Muscle of leg (tissue), 11 donors: Measurements from ENCODE around the gene AKT1. TPM values are rescaled to one million over a fixed set of nuclear protein-coding genes. Genes with fewer than 3 reads are reported as not detected.

Experiments used
- DNase-seq: peaks from one replicate; pipeline ENCODE4 v3.0.0; 2013
- H3K27ac ChIP-seq: one replicate; pipeline ENCODE4 v1.5.1; 2013; ENCODE audit warnings: mild to moderate bottlenecking, low read length, control low read depth
- H3K27me3 ChIP-seq: one replicate; pipeline ENCODE4 v1.6.1; 2013; ENCODE audit warnings: low read length; ENCODE audit not compliant: control insufficient read depth, insufficient read depth
- H3K36me3 ChIP-seq: one replicate; pipeline ENCODE4 v1.6.1; 2013; ENCODE audit warnings: low read length; ENCODE audit not compliant: control insufficient read depth, insufficient read depth
- H3K4me1 ChIP-seq: one replicate; pipeline ENCODE4 v1.6.1; 2013; ENCODE audit warnings: low read length; ENCODE audit not compliant: control insufficient read depth, insufficient read depth
- H3K4me3 ChIP-seq: one replicate; pipeline ENCODE4 v1.5.1; 2013; ENCODE audit warnings: low read length, control low read depth
- H3K9me3 ChIP-seq: replicated peaks from 2 replicates; pipeline ENCODE4 v1.6.1; 2013; ENCODE audit warnings: low read depth, low read length; ENCODE audit not compliant: control insufficient read depth
- WGBS: methylation state at CpG from one replicate; pipeline ENCODE4 v1.1.5; 2013; ENCODE audit warnings: missing lambda C conversion rate; ENCODE audit not compliant: insufficient coverage; 5-methylcytosine and 5-hydroxymethylcytosine counted together
- polyA plus RNA-seq, 8 donors: library from polyadenylated mRNA; unstranded; fragments of 120-200 nt; gene quantifications; one replicate each; pipeline versions ENCODE4 v1.2.1 to v1.2.3, GENCODE V29; 2013; ENCODE audit warnings: inconsistent platforms in 1 of 8, low replicate concordance in 1 of 8; ENCODE audit not compliant: insufficient read length in 8 of 8, insufficient read depth in 1 of 8
- total RNA-seq: library from RNA; stranded (reverse); fragments of 120-200 nt; gene quantifications from one replicate; pipeline ENCODE4 v1.2.4, GENCODE V29; 2013

Gene AKT1
- total and polyA plus RNA-seq, 9 donors = 135 to 255 (median 217) TPM

- Histone ChIP-seq H3K27ac (no peak overlapping the region), H3K27me3 (peaks cover 15% of the 10 kb centered on the region), H3K9me3 (no peaks in the 10 kb centered on the region), H3K36me3 (no peaks in the 10 kb centered on the region), H3K4me3 (no peak overlapping the region), H3K4me1 (peaks cover 14% of the 10 kb centered on the region)
- DNase-seq = no peak
- 65% methylated on average over 9 of the region's 9 CpGs for WGBS
Measured at GRCh38 chr14:104830781-104831180, 35.2 kb upstream of the AKT1 start.

- WGBS = 5% methylated on average over 34 of the region's 39 CpGs
- no peaks in the 10 kb centered on the region for H3K36me3 ChIP-seq
- no peaks in the 10 kb centered on the region for H3K9me3 ChIP-seq
- H3K4me3 ChIP-seq = peak overlapping the region; percentile 28
- DNase-seq = no peak
- no peak overlapping the region for H3K27ac ChIP-seq
- H3K27me3 ChIP-seq = peaks cover 23% of the 10 kb centered on the region
- H3K4me1 ChIP-seq = peaks cover 18% of the 10 kb centered on the region
Measured at GRCh38 chr14:104827177-104828055, 31.9 kb upstream of the AKT1 start.

GRCh38 chr14:104826861-104827176 lies 31.3 kb upstream of the AKT1 start:
- Histone ChIP-seq H3K4me3 (peak overlapping the region; percentile 28), H3K36me3 (no peaks in the 10 kb centered on the region), H3K4me1 (peaks cover 18% of the 10 kb centered on the region), H3K27ac (no peak overlapping the region), H3K27me3 (peaks cover 23% of the 10 kb centered on the region), H3K9me3 (no peaks in the 10 kb centered on the region)
- WGBS = 0% methylated on average over 25 of the region's 27 CpGs
- no peak for DNase-seq

GRCh38 chr14:104826189-104826860 lies 30.8 kb upstream of the AKT1 start:
- Histone ChIP-seq H3K27me3 (peaks cover 23% of the 10 kb centered on the region), H3K9me3 (no peaks in the 10 kb centered on the region), H3K27ac (no peak overlapping the region), H3K4me1 (peaks cover 18% of the 10 kb centered on the region), H3K4me3 (peak overlapping the region; percentile 62), H3K36me3 (no peaks in the 10 kb centered on the region)
- WGBS = 2% methylated on average over 28 of the region's 54 CpGs
- DNase-seq = peak; percentile 88

- Histone ChIP-seq H3K27me3 (peaks cover 23% of the 10 kb centered on the region), H3K4me3 (no peak overlapping the region), H3K27ac (no peak overlapping the region), H3K9me3 (no peaks in the 10 kb centered on the region), H3K4me1 (peaks cover 23% of the 10 kb centered on the region), H3K36me3 (no peaks in the 10 kb centered on the region)
- no peak for DNase-seq
- WGBS = 100% methylated on average over 2 of the region's 2 CpGs
Measured at GRCh38 chr14:104824353-104824997, 28.9 kb upstream of the AKT1 start.

GRCh38 chr14:104822821-104823615 lies 27.5 kb upstream of the AKT1 start:
- H3K36me3 ChIP-seq = no peaks in the 10 kb centered on the region
- peaks cover 21% of the 10 kb centered on the region for H3K27me3 ChIP-seq
- H3K9me3 ChIP-seq = peaks cover 5% of the 10 kb centered on the region
- H3K4me1 ChIP-seq = peaks cover 23% of the 10 kb centered on the region
- no peak overlapping the region for H3K4me3 ChIP-seq
- no peak for DNase-seq
- 84% methylated on average over 14 of the region's 22 CpGs for WGBS
- no peak overlapping the region for H3K27ac ChIP-seq

GRCh38 chr14:104821971-104822608 lies 26.5 kb upstream of the AKT1 start:
- Histone ChIP-seq H3K9me3 (peaks cover 5% of the 10 kb centered on the region), H3K36me3 (no peaks in the 10 kb centered on the region), H3K27ac (no peak overlapping the region), H3K27me3 (peaks cover 13% of the 10 kb centered on the region), H3K4me1 (peaks cover 16% of the 10 kb centered on the region), H3K4me3 (no peak overlapping the region)
- DNase-seq = no peak
- 86% methylated on average over 25 of the region's 27 CpGs for WGBS

- Histone ChIP-seq H3K36me3 (no peaks in the 10 kb centered on the region), H3K27ac (no peak overlapping the region), H3K4me1 (peaks cover 20% of the 10 kb centered on the region), H3K27me3 (peaks cover 10% of the 10 kb centered on the region), H3K4me3 (no peak overlapping the region), H3K9me3 (peaks cover 5% of the 10 kb centered on the region)
- WGBS = 69% methylated on average over 22 of the region's 23 CpGs
- DNase-seq = no peak
Measured at GRCh38 chr14:104821229-104821945, 25.8 kb upstream of the AKT1 start.

GRCh38 chr14:104820669-104821228 lies 25.2 kb upstream of the AKT1 start:
- Histone ChIP-seq H3K9me3 (peaks cover 5% of the 10 kb centered on the region), H3K27ac (no peak overlapping the region), H3K27me3 (peaks cover 8% of the 10 kb centered on the region), H3K4me3 (no peak overlapping the region), H3K4me1 (peaks cover 16% of the 10 kb centered on the region), H3K36me3 (no peaks in the 10 kb centered on the region)
- peak; percentile 55 for DNase-seq
- WGBS = 15% methylated on average over 12 of the region's 22 CpGs
